ENCODE measurements around the gene LMAN1L.

LMAN1L gene

GRCh38 chr15:74838746-74839525 is 26.3 kb downstream of the LMAN1L start:
- no peak for DNase-seq

GRCh38 chr15:74839526-74840395 is 27.1 kb downstream of the LMAN1L start:
- no peak for DNase-seq

- DNase-seq: no peak
These were observed 28.5 kb downstream of the LMAN1L start for GRCh38 chr15:74840851-74841775.

- no peak for DNase-seq
These were observed 29.3 kb downstream of the LMAN1L start for GRCh38 chr15:74841891-74842373.

GRCh38 chr15:74842581-74843444 is 30.2 kb downstream of the LMAN1L start, which contains the start of gene ULK3:
ULK3 (minus strand) TSS chr15:74843156; CDS start chr15:74843105, 51 bp downstream.
- peak; percentile 95 for DNase-seq

- DNase-seq: no peak
These were observed 30.8 kb downstream of the LMAN1L start for GRCh38 chr15:74843445-74843828.

GRCh38 chr15:74843891-74844299 is 31.3 kb downstream of the LMAN1L start:
- peak; percentile 25 for DNase-seq

- DNase-seq: no peak
These were observed 31.9 kb downstream of the LMAN1L start for GRCh38 chr15:74844319-74845207.

GRCh38 chr15:74845208-74845568 is 32.6 kb downstream of the LMAN1L start:
- DNase-seq: peak; percentile 70

- peak; percentile 26 for DNase-seq
These were observed 32.9 kb downstream of the LMAN1L start for GRCh38 chr15:74845581-74845980.

GRCh38 chr15:74847432-74847831 is 34.8 kb downstream of the LMAN1L start:
- DNase-seq: no peak

- no peak for DNase-seq
These were observed 37.8 kb downstream of the LMAN1L start for GRCh38 chr15:74850393-74850792.

GRCh38 chr15:74851960-74852359 is 39.3 kb downstream of the LMAN1L start:
- DNase-seq: no peak

- no peak for DNase-seq
These were observed 41.9 kb downstream of the LMAN1L start for GRCh38 chr15:74854453-74855022.

- no peak for DNase-seq
These were observed 43.2 kb downstream of the LMAN1L start for GRCh38 chr15:74855857-74856256.

- DNase-seq: no peak
These were observed 43.9 kb downstream of the LMAN1L start for GRCh38 chr15:74856537-74856936.

GRCh38 chr15:74857082-74857655 is 44.5 kb downstream of the LMAN1L start:
- no peak for DNase-seq

GRCh38 chr15:74857671-74858368 is 45.2 kb downstream of the LMAN1L start:
- DNase-seq: no peak

- no peak for DNase-seq
These were observed 45.7 kb downstream of the LMAN1L start for GRCh38 chr15:74858369-74858740.
